Panc1 (cell line): ENCODE measurements around the gene DNAJC22. TPM values are rescaled to one million over a fixed set of nuclear protein-coding genes. Genes with fewer than 3 reads are reported as not detected.

Experiments used
- ATAC-seq: fragments of 200-7000 bp; cut with Tn5 transposase; 2 replicates; pipeline ENCODE4 v1.9.1; 2020; ENCODE audit warnings: mild to moderate bottlenecking, moderate library complexity
- BruUV-seq: library from RNA; stranded (reverse); fragments of 400-500 nt; replicated peaks from 2 replicates; lab custom pipeline; 2021; lab: Mats Ljungman, UMichigan
- CTCF ChIA-PET: fragments of 300-600 bp; sonication (Branson Sonifier 250); formaldehyde crosslinking; loops from one replicate; lab custom pipeline; 2022; ENCODE audit warnings: antibody characterized with exemption; lab: Charles Lee
- POLR2A ChIA-PET: fragments of 300-600 bp; sonication (Branson Sonifier 250); formaldehyde crosslinking; loops from one replicate; lab custom pipeline; 2022; ENCODE audit warnings: antibody characterized with exemption; lab: Charles Lee
- DNase-seq: peaks from one replicate; pipeline ENCODE4 v3.0.0-alpha.2; 2010; ENCODE audit warnings: low read depth, low spot score
- H3K27ac ChIP-seq: 2 replicates; pipeline ENCODE4 v1.5.1; 2011; ENCODE audit warnings: mild to moderate bottlenecking, low read length, inconsistent platforms
- H3K27me3 ChIP-seq: fragments of 200-500 bp; sonication (Bioruptor generic); 2 replicates; pipeline ENCODE4 v1.6.0; 2014; ENCODE audit warnings: low read length, inconsistent platforms; ENCODE audit not compliant: control insufficient read depth, insufficient read depth
- H3K36me3 ChIP-seq: fragments of 200-500 bp; sonication (Bioruptor generic); 2 replicates; pipeline ENCODE4 v1.5.1; 2014; ENCODE audit warnings: inconsistent platforms, mild to moderate bottlenecking, low read length, moderate library complexity; ENCODE audit not compliant: control insufficient read depth, insufficient read depth
- H3K4me1 ChIP-seq: 2 replicates; pipeline ENCODE4 v1.5.1; 2011; ENCODE audit warnings: inconsistent platforms, mild to moderate bottlenecking, low read length, moderate library complexity; ENCODE audit not compliant: control insufficient read depth, insufficient read depth
- H3K4me3 ChIP-seq, 2 experiments: 2 replicates each; pipeline ENCODE4 v1.5.1; 2011 to 2012; ENCODE audit warnings: low read depth in 2 of 2, low read length in 2 of 2, mild to moderate bottlenecking in 2 of 2, inconsistent platforms in 1 of 2, moderate library complexity in 1 of 2
- H3K9me3 ChIP-seq: fragments of 200-500 bp; sonication (Bioruptor generic); 2 replicates; pipeline ENCODE4 v1.5.1; 2014; ENCODE audit warnings: low read depth, mild to moderate bottlenecking, inconsistent platforms, low read length, moderate library complexity; ENCODE audit not compliant: control insufficient read depth, insufficient read depth
- POLR2AphosphoS5 ChIP-seq: IDR thresholded peaks from 2 replicates; pipeline ENCODE4 v1.6.1; 2012; ENCODE audit warnings: mild to moderate bottlenecking, low read depth, low read length, moderate library complexity
- REST ChIP-seq, 2 experiments: IDR thresholded peaks; 2 replicates each; pipeline ENCODE4 v1.6.1; 2011 to 2012; ENCODE audit warnings: low read depth in 2 of 2, control low read depth in 1 of 2, low read length in 1 of 2, mild to moderate bottlenecking in 1 of 2, moderate library complexity in 1 of 2; ENCODE audit not compliant: insufficient read depth in 1 of 2
- SIN3A ChIP-seq: IDR thresholded peaks from 2 replicates; pipeline ENCODE4 v1.6.1; 2012; ENCODE audit warnings: low read depth, mild to moderate bottlenecking, low read length, moderate library complexity, borderline replicate concordance; ENCODE audit not compliant: insufficient read depth
- TCF7L2 ChIP-seq: IDR thresholded peaks from 2 replicates; pipeline ENCODE4 v1.6.1; 2011; ENCODE audit warnings: mild to moderate bottlenecking, low read depth, low read length, inconsistent platforms
- in situ Hi-C: cut with HindIII; loops from 2 replicates; pipeline ENCODE4 v1.10.0; 2016; ENCODE audit warnings: low sequenced_read_pairs, low pct_unique_long_range_greater_than_20kb
- intact Hi-C: fragments of 100-400 bp; cut with micrococcal nuclease; formaldehyde crosslinking; loops from one replicate; pipeline ENCODE4 v1.10.0; 2022; ENCODE audit not compliant: unreplicated experiment
- total RNA-seq: library from RNA; stranded (reverse); gene quantifications from one replicate; pipeline ENCODE4 v1.2.1, GENCODE V29; 2021; ENCODE audit not compliant: unreplicated experiment
- TF ChIP-seq, protein P1 (sequence below): fragments of 450-650 bp; IDR thresholded peaks from 2 replicates; pipeline ENCODE4 v1.5.1; 2017; ENCODE audit warnings: mild to moderate bottlenecking

The DNAJC22 gene
- total RNA-seq, 1 experiment from 2014 or later, result 1.9 TPM

DNA sequence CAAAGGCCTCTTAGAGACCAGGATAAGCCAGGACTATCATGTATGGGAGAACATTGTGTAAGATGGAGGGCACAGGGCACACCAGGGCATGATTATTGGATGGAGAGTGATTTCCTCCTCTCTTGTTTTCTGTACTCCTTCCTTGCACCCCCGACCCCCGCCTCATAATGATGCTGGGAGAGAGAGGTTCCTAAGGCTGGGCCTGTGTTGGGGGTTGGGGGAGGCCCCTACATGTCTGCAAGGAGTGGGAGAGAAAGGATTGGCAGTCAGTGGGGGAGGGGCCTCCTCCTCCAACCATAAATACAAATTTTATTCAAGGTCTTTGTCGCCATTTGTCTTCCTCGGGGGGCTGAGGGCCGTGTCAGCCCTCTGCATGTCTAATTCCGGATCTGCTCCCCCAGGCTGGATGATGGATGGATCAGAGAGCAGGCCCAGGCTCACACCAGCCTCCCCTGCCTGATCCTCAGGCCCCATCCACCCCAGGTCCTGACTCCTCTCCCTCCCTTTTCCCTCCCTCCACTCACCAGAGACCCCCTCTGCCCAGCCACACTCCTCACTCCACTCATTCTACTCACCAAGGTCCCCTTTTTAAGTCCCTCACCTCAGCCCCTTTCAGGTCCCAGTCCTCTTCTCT is 7.7 kb upstream of the DNAJC22 start:
- no peaks in the 10 kb centered on the region for H3K27me3 ChIP-seq

GRCh38 chr12:49339464-49339861 is 7.2 kb upstream of the DNAJC22 start:
- no TSS peak for BruUV-seq
- peaks cover 10% of the 10 kb centered on the region for H3K4me1 ChIP-seq
- H3K4me3 ChIP-seq, result no peak overlapping the region
- CTCF ChIA-PET, result interaction anchor here (0.5 kb wide), 1 partner anchor 173 kb away, joined by 3 read pairs; no protein-coding TSS in a partner anchor
- H3K36me3 ChIP-seq, result no peaks in the 10 kb centered on the region
- intact Hi-C loops (loop anchor here (5.0 kb wide), 1 partner anchor 52 kb away; no protein-coding TSS in a partner anchor), in situ Hi-C loops (no loop called here)
- no peaks in the 10 kb centered on the region for H3K9me3 ChIP-seq
- TF ChIP-seq TCF7L2, result no peak
- TF ChIP-seq, protein P1, sequence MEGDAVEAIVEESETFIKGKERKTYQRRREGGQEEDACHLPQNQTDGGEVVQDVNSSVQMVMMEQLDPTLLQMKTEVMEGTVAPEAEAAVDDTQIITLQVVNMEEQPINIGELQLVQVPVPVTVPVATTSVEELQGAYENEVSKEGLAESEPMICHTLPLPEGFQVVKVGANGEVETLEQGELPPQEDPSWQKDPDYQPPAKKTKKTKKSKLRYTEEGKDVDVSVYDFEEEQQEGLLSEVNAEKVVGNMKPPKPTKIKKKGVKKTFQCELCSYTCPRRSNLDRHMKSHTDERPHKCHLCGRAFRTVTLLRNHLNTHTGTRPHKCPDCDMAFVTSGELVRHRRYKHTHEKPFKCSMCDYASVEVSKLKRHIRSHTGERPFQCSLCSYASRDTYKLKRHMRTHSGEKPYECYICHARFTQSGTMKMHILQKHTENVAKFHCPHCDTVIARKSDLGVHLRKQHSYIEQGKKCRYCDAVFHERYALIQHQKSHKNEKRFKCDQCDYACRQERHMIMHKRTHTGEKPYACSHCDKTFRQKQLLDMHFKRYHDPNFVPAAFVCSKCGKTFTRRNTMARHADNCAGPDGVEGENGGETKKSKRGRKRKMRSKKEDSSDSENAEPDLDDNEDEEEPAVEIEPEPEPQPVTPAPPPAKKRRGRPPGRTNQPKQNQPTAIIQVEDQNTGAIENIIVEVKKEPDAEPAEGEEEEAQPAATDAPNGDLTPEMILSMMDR, result no peak
- no peak for TF ChIP-seq POLR2AphosphoS5
- no peak for TF ChIP-seq REST (IDR thresholded peaks at IDR 0.05; ENCODE audit: insufficient read depth in 1 of 2, low read depth in 2 of 2, low read length in 1 of 2)
- TF ChIP-seq SIN3A, result no peak
- no peak for DNase-seq
- H3K27me3 ChIP-seq, result no peaks in the 10 kb centered on the region
- no peak overlapping the region for H3K27ac ChIP-seq
- no peak for ATAC-seq
- POLR2A ChIA-PET, result interaction anchor here (0.7 kb wide), 1 partner anchor 208 kb away, joined by 4 read pairs; no protein-coding TSS in a partner anchor

More for the DNA sequence above, 7.7 kb upstream of the DNAJC22 start:
- H3K4me1 ChIP-seq, result peaks cover 10% of the 10 kb centered on the region
- intact Hi-C loops (loop anchor here (5.0 kb wide), 1 partner anchor 52 kb away; no protein-coding TSS in a partner anchor), in situ Hi-C loops (no loop called here)
- no peaks in the 10 kb centered on the region for H3K9me3 ChIP-seq
- CTCF ChIA-PET, result interaction anchor here (2.6 kb wide), 1 partner anchor 8 kb away, joined by 11 read pairs; the partner anchor contains the start of gene DNAJC22
- TF ChIP-seq SIN3A (no peak), REST (IDR thresholded peaks at IDR 0.05; ENCODE audit: insufficient read depth in 1 of 2, low read depth in 2 of 2, low read length in 1 of 2) (no peak), POLR2AphosphoS5 (no peak), TCF7L2 (no peak)
- TF ChIP-seq, protein P1, result no peak
- POLR2A ChIA-PET, result interaction anchor here (0.7 kb wide), 1 partner anchor 207 kb away, joined by 4 read pairs; no protein-coding TSS in a partner anchor
- no peak overlapping the region for H3K27ac ChIP-seq
- no TSS peak for BruUV-seq
- no peaks in the 10 kb centered on the region for H3K36me3 ChIP-seq
- H3K4me3 ChIP-seq, result no peak overlapping the region
- no peak for DNase-seq
- ATAC-seq, result no peak
